ENCODE data around the gene NFYC. TPM values are rescaled to one million over a fixed set of nuclear protein-coding genes. Genes with fewer than 3 reads are reported as not detected.

Gene NFYC
- polyA plus RNA-seq, 4 donors: 35.7 to 68.9 (median 42.6) TPM

- peaks cover 0 to 3% (median 0%) of the 10 kb centered on the region in 3 donors for H3K4me1 ChIP-seq (ENCODE audit: control insufficient read depth in 3 of 3, insufficient read depth in 2 of 3, low read depth in 1 of 3, low read length in 2 of 3)
- WGBS, 3 donors: 82 to 91% (median 90%) methylated on average over 8 of the region's 8 CpGs
- H3K36me3 ChIP-seq (ENCODE audit: control insufficient read depth in 3 of 3, insufficient read depth in 2 of 3, low read depth in 1 of 3, low read length in 3 of 3): peaks cover 11 to 58% (median 39%) of the 10 kb centered on the region in 3 donors
- FAIRE-seq: no peak
- DNase-seq: no peak
- no peak overlapping the region for H3K27ac ChIP-seq (ENCODE audit: low read depth in 1 of 3, low read length in 2 of 3)
- no peaks in the 10 kb centered on the region for H3K9me3 ChIP-seq (ENCODE audit: control insufficient read depth in 2 of 2, insufficient read depth in 1 of 2, low read depth in 1 of 2, low read length in 1 of 2)
- H3K27me3 ChIP-seq (ENCODE audit: control insufficient read depth in 3 of 3, insufficient read depth in 3 of 3, low read length in 3 of 3): no peaks in the 10 kb centered on the region
- no peak overlapping the region for H3K4me3 ChIP-seq (ENCODE audit: low read depth in 1 of 3, low read length in 3 of 3)
These were observed 65.6 kb downstream of the NFYC start for GRCh38 chr1:40757084-40757483.

- no peak overlapping the region for H3K4me3 ChIP-seq (ENCODE audit: low read depth in 1 of 3, low read length in 3 of 3)
- no peaks in the 10 kb centered on the region for H3K9me3 ChIP-seq (ENCODE audit: control insufficient read depth in 2 of 2, insufficient read depth in 1 of 2, low read depth in 1 of 2, low read length in 1 of 2)
- no peak overlapping the region for H3K27ac ChIP-seq (ENCODE audit: low read depth in 1 of 3, low read length in 2 of 3)
- peaks cover 0 to 3% (median 0%) of the 10 kb centered on the region in 3 donors for H3K4me1 ChIP-seq (ENCODE audit: control insufficient read depth in 3 of 3, insufficient read depth in 2 of 3, low read depth in 1 of 3, low read length in 2 of 3)
- FAIRE-seq (no peak), DNase-seq (no peak)
- H3K27me3 ChIP-seq (ENCODE audit: control insufficient read depth in 3 of 3, insufficient read depth in 3 of 3, low read length in 3 of 3): no peaks in the 10 kb centered on the region
- H3K36me3 ChIP-seq (ENCODE audit: control insufficient read depth in 3 of 3, insufficient read depth in 2 of 3, low read depth in 1 of 3, low read length in 3 of 3): peaks cover 11 to 64% (median 40%) of the 10 kb centered on the region in 3 donors
- 92 to 97% (median 93%) methylated on average over 7 of the region's 7 CpGs for WGBS, 3 donors
These were observed 66.5 kb downstream of the NFYC start for GRCh38 chr1:40758004-40758403.

GRCh38 chr1:40758578-40759343 lies 67.3 kb downstream of the NFYC start:
- no peak overlapping the region for H3K27ac ChIP-seq (ENCODE audit: low read depth in 1 of 3, low read length in 2 of 3)
- H3K9me3 ChIP-seq (ENCODE audit: control insufficient read depth in 2 of 2, insufficient read depth in 1 of 2, low read depth in 1 of 2, low read length in 1 of 2): no peaks in the 10 kb centered on the region
- FAIRE-seq (no peak), DNase-seq (peak in 1 of 2 donors; percentile 42)
- 80 to 86% (median 80%) methylated on average over 6 of the region's 6 CpGs for WGBS, 3 donors
- peaks cover 11 to 67% (median 40%) of the 10 kb centered on the region in 3 donors for H3K36me3 ChIP-seq (ENCODE audit: control insufficient read depth in 3 of 3, insufficient read depth in 2 of 3, low read depth in 1 of 3, low read length in 3 of 3)
- no peaks in the 10 kb centered on the region for H3K27me3 ChIP-seq (ENCODE audit: control insufficient read depth in 3 of 3, insufficient read depth in 3 of 3, low read length in 3 of 3)
- peaks cover 0 to 3% (median 0%) of the 10 kb centered on the region in 3 donors for H3K4me1 ChIP-seq (ENCODE audit: control insufficient read depth in 3 of 3, insufficient read depth in 2 of 3, low read depth in 1 of 3, low read length in 2 of 3)
- no peak overlapping the region for H3K4me3 ChIP-seq (ENCODE audit: low read depth in 1 of 3, low read length in 3 of 3)

GRCh38 chr1:40760984-40761383 lies 69.5 kb downstream of the NFYC start:
- Histone ChIP-seq H3K4me1 (ENCODE audit: control insufficient read depth in 3 of 3, insufficient read depth in 2 of 3, low read depth in 1 of 3, low read length in 2 of 3) (peaks cover 0 to 3% (median 0%) of the 10 kb centered on the region in 3 donors), H3K9me3 (ENCODE audit: control insufficient read depth in 2 of 2, insufficient read depth in 1 of 2, low read depth in 1 of 2, low read length in 1 of 2) (no peaks in the 10 kb centered on the region), H3K36me3 (ENCODE audit: control insufficient read depth in 3 of 3, insufficient read depth in 2 of 3, low read depth in 1 of 3, low read length in 3 of 3) (peaks cover 9 to 65% (median 29%) of the 10 kb centered on the region in 3 donors), H3K4me3 (ENCODE audit: low read depth in 1 of 3, low read length in 3 of 3) (no peak overlapping the region), H3K27me3 (ENCODE audit: control insufficient read depth in 3 of 3, insufficient read depth in 3 of 3, low read length in 3 of 3) (no peaks in the 10 kb centered on the region), H3K27ac (ENCODE audit: low read depth in 1 of 3, low read length in 2 of 3) (peak overlapping the region in 1 of 3 donors; percentile 12)
- FAIRE-seq (no peak), DNase-seq (no peak)
- 81 to 86% (median 86%) methylated on average over 4 of the region's 4 CpGs for WGBS, 3 donors

GRCh38 chr1:40762144-40762923 lies 70.8 kb downstream of the NFYC start:
- DNase-seq: no peak
- no peaks in the 10 kb centered on the region for H3K9me3 ChIP-seq (ENCODE audit: control insufficient read depth in 2 of 2, insufficient read depth in 1 of 2, low read depth in 1 of 2, low read length in 1 of 2)
- peaks cover 9 to 72% (median 37%) of the 10 kb centered on the region in 3 donors for H3K36me3 ChIP-seq (ENCODE audit: control insufficient read depth in 3 of 3, insufficient read depth in 2 of 3, low read depth in 1 of 3, low read length in 3 of 3)
- peaks cover 0 to 3% (median 0%) of the 10 kb centered on the region in 3 donors for H3K4me1 ChIP-seq (ENCODE audit: control insufficient read depth in 3 of 3, insufficient read depth in 2 of 3, low read depth in 1 of 3, low read length in 2 of 3)
- no peaks in the 10 kb centered on the region for H3K27me3 ChIP-seq (ENCODE audit: control insufficient read depth in 3 of 3, insufficient read depth in 3 of 3, low read length in 3 of 3)
- 82 to 92% (median 88%) methylated on average over 7 of the region's 7 CpGs for WGBS, 3 donors
- H3K4me3 ChIP-seq (ENCODE audit: low read depth in 1 of 3, low read length in 3 of 3): no peak overlapping the region
- no peak overlapping the region for H3K27ac ChIP-seq (ENCODE audit: low read depth in 1 of 3, low read length in 2 of 3)
- FAIRE-seq: no peak

- Histone ChIP-seq H3K27me3 (ENCODE audit: control insufficient read depth in 3 of 3, insufficient read depth in 3 of 3, low read length in 3 of 3) (no peaks in the 10 kb centered on the region), H3K36me3 (ENCODE audit: control insufficient read depth in 3 of 3, insufficient read depth in 2 of 3, low read depth in 1 of 3, low read length in 3 of 3) (peaks cover 12 to 75% (median 37%) of the 10 kb centered on the region in 3 donors), H3K4me3 (ENCODE audit: low read depth in 1 of 3, low read length in 3 of 3) (no peak overlapping the region), H3K9me3 (ENCODE audit: control insufficient read depth in 2 of 2, insufficient read depth in 1 of 2, low read depth in 1 of 2, low read length in 1 of 2) (no peaks in the 10 kb centered on the region), H3K4me1 (ENCODE audit: control insufficient read depth in 3 of 3, insufficient read depth in 2 of 3, low read depth in 1 of 3, low read length in 2 of 3) (no peaks in the 10 kb centered on the region), H3K27ac (ENCODE audit: low read depth in 1 of 3, low read length in 2 of 3) (peak overlapping the region in 1 of 3 donors; percentile 26)
- no peak for FAIRE-seq
- 75 to 83% (median 79%) methylated on average over 9 of the region's 9 CpGs for WGBS, 3 donors
- no peak for DNase-seq
These were observed 72.4 kb downstream of the NFYC start for GRCh38 chr1:40763742-40764532.

GRCh38 chr1:40764981-40765380 lies 73.5 kb downstream of the NFYC start:
- no peak for DNase-seq
- WGBS, 3 donors: 86 to 93% (median 88%) methylated on average over 2 of the region's 2 CpGs
- H3K27me3 ChIP-seq (ENCODE audit: control insufficient read depth in 3 of 3, insufficient read depth in 3 of 3, low read length in 3 of 3): no peaks in the 10 kb centered on the region
- H3K36me3 ChIP-seq (ENCODE audit: control insufficient read depth in 3 of 3, insufficient read depth in 2 of 3, low read depth in 1 of 3, low read length in 3 of 3): peaks cover 12 to 75% (median 38%) of the 10 kb centered on the region in 3 donors
- no peaks in the 10 kb centered on the region for H3K4me1 ChIP-seq (ENCODE audit: control insufficient read depth in 3 of 3, insufficient read depth in 2 of 3, low read depth in 1 of 3, low read length in 2 of 3)
- no peaks in the 10 kb centered on the region for H3K9me3 ChIP-seq (ENCODE audit: control insufficient read depth in 2 of 2, insufficient read depth in 1 of 2, low read depth in 1 of 2, low read length in 1 of 2)
- FAIRE-seq: no peak
- no peak overlapping the region for H3K4me3 ChIP-seq (ENCODE audit: low read depth in 1 of 3, low read length in 3 of 3)
- no peak overlapping the region for H3K27ac ChIP-seq (ENCODE audit: low read depth in 1 of 3, low read length in 2 of 3)

- DNase-seq (no peak), FAIRE-seq (no peak)
- Histone ChIP-seq H3K27me3 (ENCODE audit: control insufficient read depth in 3 of 3, insufficient read depth in 3 of 3, low read length in 3 of 3) (no peaks in the 10 kb centered on the region), H3K9me3 (ENCODE audit: control insufficient read depth in 2 of 2, insufficient read depth in 1 of 2, low read depth in 1 of 2, low read length in 1 of 2) (no peaks in the 10 kb centered on the region), H3K36me3 (ENCODE audit: control insufficient read depth in 3 of 3, insufficient read depth in 2 of 3, low read depth in 1 of 3, low read length in 3 of 3) (peaks cover 10 to 74% (median 43%) of the 10 kb centered on the region in 3 donors), H3K4me1 (ENCODE audit: control insufficient read depth in 3 of 3, insufficient read depth in 2 of 3, low read depth in 1 of 3, low read length in 2 of 3) (no peaks in the 10 kb centered on the region), H3K4me3 (ENCODE audit: low read depth in 1 of 3, low read length in 3 of 3) (no peak overlapping the region), H3K27ac (ENCODE audit: low read depth in 1 of 3, low read length in 2 of 3) (no peak overlapping the region)
- WGBS, 3 donors: 97 to 98% (median 98%) methylated on average over 2 of the region's 2 CpGs
These were observed 74.5 kb downstream of the NFYC start for GRCh38 chr1:40766017-40766416.
